ENCODE measurements around the gene MEIG1.
"Not testable (repeated sequence)": the region's sequence is repeated elsewhere in the genome, so short reads cannot be mapped to it uniquely, and the experiment has no call there.

MEIG1 gene

GRCh38 chr10:14954001-14954770 is 5.0 kb upstream of the MEIG1 start, which contains the start of gene DCLRE1C:
Gene DCLRE1C (minus strand): TSS chr10:14954096. CDS start chr10:14954010, 86 bp downstream.
- Histone ChIP-seq H3K4me3 (peak within 1 kb of the TSS; percentile 88), H3K36me3 (peaks cover 16% of the 10 kb centered on the region), H3K4me1 (peaks cover 44% of the 10 kb centered on the region), H3K4me2 (peak within 1 kb of the TSS; percentile 89), H3K27me3 (no peaks in the 10 kb centered on the region), H4K20me1 (peaks cover 24% of the 10 kb centered on the region), H3K27ac (peak within 1 kb of the TSS; percentile 90), H3K9me3 (no peaks in the 10 kb centered on the region), H3K9ac (peak within 1 kb of the TSS; percentile 87)
- no peak for TF ChIP-seq Cebpa-rat (IDR thresholded peaks at IDR 0.05)

GRCh38 chr10:14954934-14955333 is 4.3 kb upstream of the MEIG1 start:
- H3K4me2 ChIP-seq = peak overlapping the region; percentile 89
- H3K4me1 ChIP-seq = peaks cover 37% of the 10 kb centered on the region
- no peak for TF ChIP-seq Cebpa-rat (IDR thresholded peaks at IDR 0.05)
- peaks cover 17% of the 10 kb centered on the region for H4K20me1 ChIP-seq
- no peaks in the 10 kb centered on the region for H3K9me3 ChIP-seq
- no peaks in the 10 kb centered on the region for H3K27me3 ChIP-seq
- H3K4me3 ChIP-seq = peak overlapping the region; percentile 88
- peaks cover 9% of the 10 kb centered on the region for H3K36me3 ChIP-seq
- H3K9ac ChIP-seq = no peak overlapping the region
- no peak overlapping the region for H3K27ac ChIP-seq

GRCh38 chr10:14958872-14959220 is 342 bp upstream of the MEIG1 start:
- H3K9me3 ChIP-seq = no peaks in the 10 kb centered on the region
- H3K4me3 ChIP-seq = peak overlapping the region; percentile 79
- peaks cover 17% of the 10 kb centered on the region for H3K4me1 ChIP-seq
- TF ChIP-seq Cebpa-rat (IDR thresholded peaks at IDR 0.05) = no peak
- H3K4me2 ChIP-seq = peak overlapping the region; percentile 83
- H4K20me1 ChIP-seq = no peaks in the 10 kb centered on the region
- H3K27me3 ChIP-seq = no peaks in the 10 kb centered on the region
- H3K36me3 ChIP-seq = no peaks in the 10 kb centered on the region
- H3K27ac ChIP-seq = no peak overlapping the region
- H3K9ac ChIP-seq = no peak overlapping the region

- H3K4me2 ChIP-seq = no peak overlapping the region
- no peaks in the 10 kb centered on the region for H4K20me1 ChIP-seq
- H3K36me3 ChIP-seq = no peaks in the 10 kb centered on the region
- H3K9ac ChIP-seq = no peak overlapping the region
- H3K27me3 ChIP-seq = no peaks in the 10 kb centered on the region
- TF ChIP-seq Cebpa-rat (IDR thresholded peaks at IDR 0.05) = no peak
- no peak overlapping the region for H3K27ac ChIP-seq
- peaks cover 5% of the 10 kb centered on the region; the same call in 1 of the 2 replicates for H3K4me1 ChIP-seq
- H3K4me3 ChIP-seq = no peak overlapping the region
- no peaks in the 10 kb centered on the region for H3K9me3 ChIP-seq
Observed at GRCh38 chr10:14967897-14968296, 8.7 kb downstream of the MEIG1 start.

GRCh38 chr10:14971867-14972448 is 12.8 kb downstream of the MEIG1 start:
- H3K27ac ChIP-seq = no peak overlapping the region
- no peak overlapping the region for H3K9ac ChIP-seq
- no peak for TF ChIP-seq Cebpa-rat (IDR thresholded peaks at IDR 0.05)
- no peak overlapping the region for H3K4me2 ChIP-seq
- H3K4me3 ChIP-seq = no peak overlapping the region
- H3K27me3 ChIP-seq = no peaks in the 10 kb centered on the region
- H3K9me3 ChIP-seq = no peaks in the 10 kb centered on the region
- peaks cover 5% of the 10 kb centered on the region; the same call in 1 of the 2 replicates for H3K4me1 ChIP-seq
- no peaks in the 10 kb centered on the region for H4K20me1 ChIP-seq
- H3K36me3 ChIP-seq = no peaks in the 10 kb centered on the region

- H3K27me3 ChIP-seq, H3K4me2 ChIP-seq, H3K27ac ChIP-seq, H3K4me1 ChIP-seq, H4K20me1 ChIP-seq, H3K36me3 ChIP-seq, H3K4me3 ChIP-seq, H3K9ac ChIP-seq: not testable (repeated sequence)
- peaks cover 17% of the 10 kb centered on the region; the same call in 1 of the 2 replicates for H3K9me3 ChIP-seq
Observed at GRCh38 chr10:14974153-14974998, 15.2 kb downstream of the MEIG1 start.

- H3K27me3 ChIP-seq = no peaks in the 10 kb centered on the region
- no peak overlapping the region for H3K9ac ChIP-seq
- H3K27ac ChIP-seq = no peak overlapping the region
- no peak overlapping the region for H3K4me2 ChIP-seq
- TF ChIP-seq Cebpa-rat (IDR thresholded peaks at IDR 0.05) = no peak
- no peaks in the 10 kb centered on the region for H3K4me1 ChIP-seq
- peaks cover 18% of the 10 kb centered on the region; the same call in 1 of the 2 replicates for H3K9me3 ChIP-seq
- no peak overlapping the region for H3K4me3 ChIP-seq
- H4K20me1 ChIP-seq = no peaks in the 10 kb centered on the region
- no peaks in the 10 kb centered on the region for H3K36me3 ChIP-seq
Observed at GRCh38 chr10:14975672-14976273, 16.6 kb downstream of the MEIG1 start.

- Histone ChIP-seq H3K9ac (no peak overlapping the region), H3K36me3 (no peaks in the 10 kb centered on the region), H3K27me3 (no peaks in the 10 kb centered on the region), H3K4me3 (no peak overlapping the region), H3K9me3 (peaks cover 17% of the 10 kb centered on the region; the same call in 1 of the 2 replicates), H3K4me1 (no peaks in the 10 kb centered on the region), H3K4me2 (no peak overlapping the region), H4K20me1 (no peaks in the 10 kb centered on the region), H3K27ac (no peak overlapping the region)
- TF ChIP-seq Cebpa-rat (IDR thresholded peaks at IDR 0.05) = no peak
Observed at GRCh38 chr10:14982744-14983143, 23.6 kb downstream of the MEIG1 start.

- not testable (repeated sequence) for H3K4me2 ChIP-seq, H3K36me3 ChIP-seq, H3K27ac ChIP-seq, H3K4me1 ChIP-seq, H3K27me3 ChIP-seq, H3K9me3 ChIP-seq, H3K9ac ChIP-seq, H3K4me3 ChIP-seq, H4K20me1 ChIP-seq
Observed at GRCh38 chr10:14989552-14989951, 30.4 kb downstream of the MEIG1 start.

- H3K4me3 ChIP-seq, H4K20me1 ChIP-seq, H3K27ac ChIP-seq, H3K36me3 ChIP-seq, H3K9ac ChIP-seq, H3K9me3 ChIP-seq, H3K27me3 ChIP-seq, H3K4me2 ChIP-seq, H3K4me1 ChIP-seq: not testable (repeated sequence)
Observed at GRCh38 chr10:14991035-14991749, 32.0 kb downstream of the MEIG1 start.

GRCh38 chr10:14992336-14992735 is 33.1 kb downstream of the MEIG1 start:
- H3K4me3 ChIP-seq, H3K36me3 ChIP-seq, H3K9me3 ChIP-seq, H3K4me2 ChIP-seq, H4K20me1 ChIP-seq, H3K27me3 ChIP-seq, H3K9ac ChIP-seq, H3K27ac ChIP-seq, H3K4me1 ChIP-seq: not testable (repeated sequence)

GRCh38 chr10:14993500-14994455 is 34.6 kb downstream of the MEIG1 start:
- H3K4me2 ChIP-seq, H3K36me3 ChIP-seq, H3K9me3 ChIP-seq, H3K4me1 ChIP-seq, H4K20me1 ChIP-seq, H3K27ac ChIP-seq, H3K9ac ChIP-seq, H3K27me3 ChIP-seq, H3K4me3 ChIP-seq: not testable (repeated sequence)

Measured in BLaER1 (cell line).